GF-D8 (cell line): ENCODE results near the gene NMUR2.

Experiments
- DNase-seq: peaks from one replicate; lab custom pipeline; 2025; lab: John Stamatoyannopoulos, UW

NMUR2 gene

GRCh38 chr5:152405145-152405544 is at the start of gene NMUR2:
Gene NMUR2, minus strand, starts transcription at chr5:152405279. Its CDS starts 166 bp downstream, at chr5:152405113.
- DNase-seq, result no peak

GRCh38 chr5:152443935-152444334 is 38.9 kb upstream of the NMUR2 start:
- DNase-seq, result no peak

- DNase-seq, result no peak
Measured at GRCh38 chr5:152439791-152440190, 34.7 kb upstream of the NMUR2 start.

- DNase-seq, result no peak
Measured at GRCh38 chr5:152437866-152438265, 32.8 kb upstream of the NMUR2 start.

GRCh38 chr5:152427721-152428120 is 22.6 kb upstream of the NMUR2 start:
- no peak for DNase-seq

GRCh38 chr5:152425083-152425482 is 20.0 kb upstream of the NMUR2 start:
- DNase-seq, result no peak

- DNase-seq, result no peak
Measured at GRCh38 chr5:152424501-152424900, 19.4 kb upstream of the NMUR2 start.

GRCh38 chr5:152422081-152422480 is 17.0 kb upstream of the NMUR2 start:
- DNase-seq, result no peak

GRCh38 chr5:152412129-152412528 is 7.0 kb upstream of the NMUR2 start:
- no peak for DNase-seq

- DNase-seq, result no peak
Measured at GRCh38 chr5:152406082-152406481, 1.0 kb upstream of the NMUR2 start.

GRCh38 chr5:152404494-152404893 is 585 bp downstream of the NMUR2 start:
- no peak for DNase-seq

GRCh38 chr5:152403046-152403445 is 2.0 kb downstream of the NMUR2 start:
- no peak for DNase-seq

GRCh38 chr5:152400846-152401245 is 4.2 kb downstream of the NMUR2 start:
- no peak for DNase-seq

- no peak for DNase-seq
Measured at GRCh38 chr5:152397581-152397980, 7.5 kb downstream of the NMUR2 start.

GRCh38 chr5:152393441-152393840 is 11.6 kb downstream of the NMUR2 start:
- no peak for DNase-seq

- DNase-seq, result no peak
Measured at GRCh38 chr5:152389208-152389849, 15.8 kb downstream of the NMUR2 start.

GRCh38 chr5:152388610-152389009 is 16.5 kb downstream of the NMUR2 start:
- no peak for DNase-seq

GRCh38 chr5:152380415-152381123 is 24.5 kb downstream of the NMUR2 start:
- DNase-seq, result no peak

GRCh38 chr5:152379331-152379730 is 25.7 kb downstream of the NMUR2 start:
- DNase-seq, result no peak

- no peak for DNase-seq
Measured at GRCh38 chr5:152378730-152379129, 26.3 kb downstream of the NMUR2 start.

GRCh38 chr5:152376886-152377285 is 28.2 kb downstream of the NMUR2 start:
- no peak for DNase-seq

- DNase-seq, result no peak
Measured at GRCh38 chr5:152374711-152375275, 30.3 kb downstream of the NMUR2 start.

- no peak for DNase-seq
Measured at GRCh38 chr5:152372875-152373274, 32.2 kb downstream of the NMUR2 start.
